GM12878 (cell line): ENCODE results near the gene SMARCD1.

Experiments used
- POLR2A ChIP-seq: IDR thresholded peaks from 2 replicates; pipeline ENCODE4 v1.6.1; 2011; ENCODE audit warnings: low read depth, mild to moderate bottlenecking, low read length
- TAF1 ChIP-seq: IDR thresholded peaks from 2 replicates; pipeline ENCODE4 v1.6.1; 2011; ENCODE audit warnings: mild to moderate bottlenecking, low read depth, low read length, borderline replicate concordance
- TCF12 ChIP-seq: IDR thresholded peaks from 2 replicates; pipeline ENCODE4 v1.6.1; 2011; ENCODE audit warnings: low read depth, mild to moderate bottlenecking, low read length
- ZNF384 ChIP-seq: IDR thresholded peaks from 2 replicates; pipeline ENCODE4 v1.6.1; 2012; ENCODE audit warnings: low read depth, mild to moderate bottlenecking, low read length, improper control_type of control experiment, borderline replicate concordance

GRCh38 chr12:50050119-50050385 is 35.1 kb upstream of the SMARCD1 start:
- TF ChIP-seq POLR2A (no peak), ZNF384 (no peak), TCF12 (no peak), TAF1 (no peak)
